Left lung (tissue), 10 donors: ENCODE results near the gene DHRS13. TPM values are rescaled to one million over a fixed set of nuclear protein-coding genes. Genes with fewer than 3 reads are reported as not detected.

Source experiments
- ATAC-seq: fragments of 200-7000 bp; cut with Tn5 transposase; one replicate; pipeline ENCODE4 v1.9.1; 2020; ENCODE audit warnings: moderate library complexity
- DNase-seq, 4 donors: peaks; one replicate each; pipeline ENCODE4 v3.0.0-alpha.2; 2013 to 2020
- H3K27ac ChIP-seq, 2 donors: fragments of 200-600 bp; sonication (generic) in 1 of 2; one replicate each; pipeline versions ENCODE4 v1.5.0 to v1.8.0; 2020 to 2021
- H3K27me3 ChIP-seq, 2 donors: fragments of 200-600 bp; sonication (generic) in 1 of 2; one replicate each; pipeline versions ENCODE4 v1.5.0 to v1.8.0; 2020 to 2021
- H3K36me3 ChIP-seq, 2 donors: fragments of 200-600 bp; sonication (generic) in 1 of 2; one replicate each; pipeline versions ENCODE4 v1.5.0 to v1.8.0; 2020 to 2021
- H3K4me1 ChIP-seq, 2 donors: fragments of 200-600 bp; one replicate each; pipeline ENCODE4 v1.8.0; 2021
- H3K4me3 ChIP-seq, 2 donors: fragments of 200-600 bp; sonication (generic) in 1 of 2; one replicate each; pipeline versions ENCODE4 v1.5.0 to v1.8.0; 2020 to 2021; ENCODE audit warnings: mild to moderate bottlenecking in 1 of 2
- H3K9me3 ChIP-seq, 2 donors: fragments of 200-600 bp; sonication (generic) in 1 of 2; one replicate each; pipeline versions ENCODE4 v1.5.0 to v1.8.0; 2020 to 2021
- intact Hi-C, 2 donors: fragments of 100-400 bp; cut with DNase I; formaldehyde crosslinking; loops; one replicate each; pipeline versions ENCODE4 v1.11.2 to v1.14.2; 2022
- polyA plus RNA-seq, 6 donors: library from polyadenylated mRNA; unstranded; fragments of 120-200 nt; gene quantifications; one replicate each; pipeline ENCODE4 v1.2.1, GENCODE V29; 2013; ENCODE audit not compliant: insufficient read length in 6 of 6
- total RNA-seq, 2 donors: library from RNA; stranded (reverse); fragmentation: NEBNext Ultra II Directional; extraction: Animal tissue kit (Norgen Biotek cat#: 25700); gene quantifications; one replicate each; pipeline ENCODE4 v1.2.1, GENCODE V29; 2021
- TF ChIP-seq, protein P1 (sequence below), 2 donors: fragments of 200-600 bp; sonication (generic) in 1 of 2; IDR thresholded peaks; one replicate each; pipeline versions ENCODE4 v1.5.0 to v1.8.0; 2021; ENCODE audit warnings: antibody characterized with exemption in 2 of 2
- donor health status: DM: no; HTN: yes; CAD: no.
- donor health status: DM: no; HTN: no; CAD: no.

The DHRS13 gene
- total and polyA plus RNA-seq, 8 donors, result 5.2 to 16.9 (median 7.0) TPM

- no peaks in the 10 kb centered on the region for H3K27me3 ChIP-seq
- H3K4me1 ChIP-seq, result peaks cover 0 to 45% of the 10 kb centered on the region in 2 donors
- DNase-seq (no peak), ATAC-seq (no peak)
- TF ChIP-seq, protein P1, sequence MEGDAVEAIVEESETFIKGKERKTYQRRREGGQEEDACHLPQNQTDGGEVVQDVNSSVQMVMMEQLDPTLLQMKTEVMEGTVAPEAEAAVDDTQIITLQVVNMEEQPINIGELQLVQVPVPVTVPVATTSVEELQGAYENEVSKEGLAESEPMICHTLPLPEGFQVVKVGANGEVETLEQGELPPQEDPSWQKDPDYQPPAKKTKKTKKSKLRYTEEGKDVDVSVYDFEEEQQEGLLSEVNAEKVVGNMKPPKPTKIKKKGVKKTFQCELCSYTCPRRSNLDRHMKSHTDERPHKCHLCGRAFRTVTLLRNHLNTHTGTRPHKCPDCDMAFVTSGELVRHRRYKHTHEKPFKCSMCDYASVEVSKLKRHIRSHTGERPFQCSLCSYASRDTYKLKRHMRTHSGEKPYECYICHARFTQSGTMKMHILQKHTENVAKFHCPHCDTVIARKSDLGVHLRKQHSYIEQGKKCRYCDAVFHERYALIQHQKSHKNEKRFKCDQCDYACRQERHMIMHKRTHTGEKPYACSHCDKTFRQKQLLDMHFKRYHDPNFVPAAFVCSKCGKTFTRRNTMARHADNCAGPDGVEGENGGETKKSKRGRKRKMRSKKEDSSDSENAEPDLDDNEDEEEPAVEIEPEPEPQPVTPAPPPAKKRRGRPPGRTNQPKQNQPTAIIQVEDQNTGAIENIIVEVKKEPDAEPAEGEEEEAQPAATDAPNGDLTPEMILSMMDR (IDR thresholded peaks at IDR 0.05), result no peak
- peaks cover 0 to 31% of the 10 kb centered on the region in 2 donors for H3K36me3 ChIP-seq
- intact Hi-C loops, result no loop called here
- no peaks in the 10 kb centered on the region for H3K9me3 ChIP-seq
- H3K27ac ChIP-seq, result peak overlapping the region; percentile 61 to 91
- no peak overlapping the region for H3K4me3 ChIP-seq
Measured at GRCh38 chr17:28926786-28927185, 23.9 kb upstream of the DHRS13 start.

DNA sequence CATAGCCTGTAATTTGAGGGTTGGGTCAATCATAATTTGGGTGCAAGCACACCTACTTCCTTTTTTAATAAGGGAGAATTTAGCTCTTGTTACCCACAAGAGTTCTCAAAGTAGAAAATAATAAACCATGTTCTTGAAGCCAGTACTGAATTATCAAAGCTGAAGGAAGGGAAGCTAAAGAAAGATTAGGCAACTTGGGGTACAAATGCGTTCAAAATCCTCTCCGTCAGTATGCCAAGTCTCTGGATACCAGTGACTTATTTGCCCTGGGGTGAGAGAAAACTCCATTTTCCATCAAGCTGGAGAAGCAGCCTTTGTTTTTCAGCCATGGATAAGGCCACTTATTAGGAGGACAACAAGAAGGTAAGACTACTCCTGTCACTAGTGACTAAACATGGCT lies 23.5 kb upstream of the DHRS13 start:
- DNase-seq (no peak), ATAC-seq (no peak)
- H3K9me3 ChIP-seq, result no peaks in the 10 kb centered on the region
- H3K4me3 ChIP-seq, result no peak overlapping the region
- peaks cover 0 to 35% of the 10 kb centered on the region in 2 donors for H3K36me3 ChIP-seq
- peak overlapping the region; percentile 61 to 91 for H3K27ac ChIP-seq
- TF ChIP-seq, protein P1 (IDR thresholded peaks at IDR 0.05), result no peak
- H3K27me3 ChIP-seq, result no peaks in the 10 kb centered on the region
- intact Hi-C loops, result no loop called here
- H3K4me1 ChIP-seq, result peaks cover 0 to 45% of the 10 kb centered on the region in 2 donors

- TF ChIP-seq, protein P1 (IDR thresholded peaks at IDR 0.05), result no peak
- intact Hi-C loops, result no loop called here
- ATAC-seq, result peak; percentile 75
- H3K4me3 ChIP-seq, result no peak overlapping the region
- H3K9me3 ChIP-seq, result no peaks in the 10 kb centered on the region
- H3K36me3 ChIP-seq, result peaks cover 0 to 40% of the 10 kb centered on the region in 2 donors
- H3K27me3 ChIP-seq, result no peaks in the 10 kb centered on the region
- peak overlapping the region; percentile 62 to 91 for H3K27ac ChIP-seq
- DNase-seq, result no peak
- peaks cover 0 to 45% of the 10 kb centered on the region in 2 donors for H3K4me1 ChIP-seq
Measured at GRCh38 chr17:28925912-28926365, 23.1 kb upstream of the DHRS13 start.

DNA sequence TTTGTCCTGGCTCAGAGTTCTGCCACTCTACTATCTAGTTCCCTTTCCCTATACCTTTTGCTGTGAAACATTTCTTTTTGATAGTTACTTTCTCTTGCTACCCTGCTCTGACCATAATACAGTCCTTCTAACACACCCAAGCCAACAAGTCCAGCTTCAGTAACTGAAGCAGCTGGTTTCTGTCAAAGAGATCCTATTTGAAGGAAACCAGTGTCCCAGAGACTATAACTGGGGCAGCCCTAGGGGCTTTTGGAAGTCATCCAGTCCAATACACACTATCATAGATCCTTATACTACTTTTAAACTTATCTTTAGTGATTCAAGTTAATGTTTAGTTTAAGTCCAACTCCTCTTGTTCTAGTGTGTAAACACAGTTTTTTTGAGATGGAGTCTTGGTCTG lies 17.3 kb upstream of the DHRS13 start:
- H3K27me3 ChIP-seq, result no peaks in the 10 kb centered on the region
- H3K4me3 ChIP-seq, result no peak overlapping the region
- intact Hi-C loops, result no loop called here
- peaks cover 0 to 91% of the 10 kb centered on the region in 2 donors for H3K36me3 ChIP-seq
- DNase-seq (peak in 1 of 4 donors; percentile 68), ATAC-seq (no peak)
- H3K4me1 ChIP-seq, result peaks cover 0 to 13% of the 10 kb centered on the region in 2 donors
- TF ChIP-seq, protein P1 (IDR thresholded peaks at IDR 0.05), result no peak
- H3K9me3 ChIP-seq, result no peaks in the 10 kb centered on the region
- H3K27ac ChIP-seq, result peak overlapping the region in 1 of 2 donors; percentile 13

- ATAC-seq (no peak), DNase-seq (no peak)
- no peaks in the 10 kb centered on the region for H3K9me3 ChIP-seq
- peaks cover 0 to 100% of the 10 kb centered on the region in 2 donors for H3K36me3 ChIP-seq
- H3K4me3 ChIP-seq, result no peak overlapping the region
- TF ChIP-seq, protein P1 (IDR thresholded peaks at IDR 0.05), result no peak
- intact Hi-C loops, result no loop called here
- peak overlapping the region in 1 of 2 donors; percentile 11 for H3K27ac ChIP-seq
- peaks cover 0 to 5% of the 10 kb centered on the region in 2 donors for H3K4me1 ChIP-seq
- H3K27me3 ChIP-seq, result no peaks in the 10 kb centered on the region
Measured at GRCh38 chr17:28918295-28918694, 15.4 kb upstream of the DHRS13 start.
